Choroid plexus epithelial cell (primary cell): ENCODE results near the gene ORMDL3.

Source experiments
- DNase-seq: peaks from one replicate; pipeline ENCODE4 v3.0.0-alpha.2; 2010; ENCODE audit warnings: low read depth
- H3K4me3 ChIP-seq: 2 replicates; pipeline ENCODE4 v1.5.1; 2011; ENCODE audit warnings: low read depth, mild to moderate bottlenecking, control low read depth, low read length, moderate library complexity
- TF ChIP-seq, protein P1 (sequence below): conservative IDR thresholded peaks from 2 replicates; pipeline ENCODE4 v1.5.1; 2011; ENCODE audit warnings: low read depth, mild to moderate bottlenecking, control low read depth, inconsistent platforms, low read length, moderate library complexity

Gene ORMDL3, protein sequence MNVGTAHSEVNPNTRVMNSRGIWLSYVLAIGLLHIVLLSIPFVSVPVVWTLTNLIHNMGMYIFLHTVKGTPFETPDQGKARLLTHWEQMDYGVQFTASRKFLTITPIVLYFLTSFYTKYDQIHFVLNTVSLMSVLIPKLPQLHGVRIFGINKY

DNA sequence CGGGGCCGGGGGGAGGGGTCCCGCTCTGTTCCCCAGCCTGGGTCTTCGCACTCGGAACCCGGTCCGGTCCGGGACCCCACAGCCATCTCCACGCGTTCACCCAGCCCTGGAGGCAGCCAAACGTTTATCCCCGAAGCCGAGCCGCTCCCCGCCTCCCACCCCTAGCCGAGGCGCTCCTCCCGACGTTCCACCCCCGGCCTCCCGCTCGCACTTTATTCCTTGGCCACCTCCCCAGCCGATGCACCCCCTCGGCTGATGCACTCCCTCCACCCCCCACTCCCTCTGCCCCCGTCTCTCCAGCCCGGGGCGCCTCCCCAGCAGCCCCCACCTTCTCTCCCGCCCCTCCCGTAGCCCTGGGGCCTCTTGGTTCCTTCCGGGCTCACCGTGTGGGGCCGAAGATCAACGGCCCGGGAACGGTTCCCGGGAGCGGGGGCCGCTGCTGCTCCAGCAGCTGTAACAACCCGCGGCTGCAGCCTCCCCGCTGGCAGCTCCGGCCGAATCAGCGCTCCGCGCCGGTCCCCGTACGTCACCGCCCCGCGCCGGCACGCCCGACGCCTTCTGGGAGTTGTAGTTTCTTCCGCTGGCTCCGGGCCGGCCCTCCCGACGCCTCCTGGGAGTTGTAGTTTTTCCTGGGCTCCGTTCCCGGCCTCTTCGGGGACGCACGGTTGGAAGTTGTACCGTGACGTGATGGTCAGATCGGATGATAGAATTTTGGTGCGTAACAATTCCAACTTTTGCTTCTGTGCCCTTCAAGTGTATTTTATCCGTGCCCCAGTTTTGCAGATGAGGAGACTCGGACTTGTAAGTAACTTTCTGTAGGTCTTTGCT is at the start of gene ORMDL3, which contains the start of gene LRRC3C:
TSS of gene ORMDL3 (minus strand) at position 501 of the 828 bp plus-strand sequence. CDS start 3,398 bp downstream, outside the sequence.
TSS of gene LRRC3C (plus strand) at position 632 of the 828 bp plus-strand sequence. CDS start 13,792 bp downstream, outside the sequence.
- TF ChIP-seq, protein P1, sequence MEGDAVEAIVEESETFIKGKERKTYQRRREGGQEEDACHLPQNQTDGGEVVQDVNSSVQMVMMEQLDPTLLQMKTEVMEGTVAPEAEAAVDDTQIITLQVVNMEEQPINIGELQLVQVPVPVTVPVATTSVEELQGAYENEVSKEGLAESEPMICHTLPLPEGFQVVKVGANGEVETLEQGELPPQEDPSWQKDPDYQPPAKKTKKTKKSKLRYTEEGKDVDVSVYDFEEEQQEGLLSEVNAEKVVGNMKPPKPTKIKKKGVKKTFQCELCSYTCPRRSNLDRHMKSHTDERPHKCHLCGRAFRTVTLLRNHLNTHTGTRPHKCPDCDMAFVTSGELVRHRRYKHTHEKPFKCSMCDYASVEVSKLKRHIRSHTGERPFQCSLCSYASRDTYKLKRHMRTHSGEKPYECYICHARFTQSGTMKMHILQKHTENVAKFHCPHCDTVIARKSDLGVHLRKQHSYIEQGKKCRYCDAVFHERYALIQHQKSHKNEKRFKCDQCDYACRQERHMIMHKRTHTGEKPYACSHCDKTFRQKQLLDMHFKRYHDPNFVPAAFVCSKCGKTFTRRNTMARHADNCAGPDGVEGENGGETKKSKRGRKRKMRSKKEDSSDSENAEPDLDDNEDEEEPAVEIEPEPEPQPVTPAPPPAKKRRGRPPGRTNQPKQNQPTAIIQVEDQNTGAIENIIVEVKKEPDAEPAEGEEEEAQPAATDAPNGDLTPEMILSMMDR: no peak
- peak within 1 kb of the TSS; percentile 82 for H3K4me3 ChIP-seq
- peak; percentile 96 for DNase-seq

DNA sequence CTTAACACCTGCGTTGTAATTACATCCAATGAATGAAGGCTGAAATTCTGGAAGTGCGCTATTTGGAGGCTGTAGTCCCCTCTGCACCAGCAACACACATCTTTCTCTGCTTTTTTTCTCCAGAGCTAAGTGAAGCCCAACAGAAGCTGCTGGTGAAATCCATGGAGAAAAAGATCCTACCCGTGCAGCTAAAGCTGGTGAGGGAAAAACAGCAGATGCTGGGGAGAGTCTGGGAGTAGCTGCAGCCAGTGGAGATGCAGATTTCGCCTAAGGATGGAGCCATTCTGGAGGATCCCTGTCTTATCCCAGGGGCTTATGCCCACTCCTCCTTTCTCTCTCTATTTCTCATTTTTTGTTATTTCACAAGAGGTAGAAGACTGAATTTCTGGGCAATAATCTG is 48.4 kb upstream of the ORMDL3 start:
- H3K4me3 ChIP-seq: no peak overlapping the region
- TF ChIP-seq, protein P1: no peak
- no peak for DNase-seq

DNA sequence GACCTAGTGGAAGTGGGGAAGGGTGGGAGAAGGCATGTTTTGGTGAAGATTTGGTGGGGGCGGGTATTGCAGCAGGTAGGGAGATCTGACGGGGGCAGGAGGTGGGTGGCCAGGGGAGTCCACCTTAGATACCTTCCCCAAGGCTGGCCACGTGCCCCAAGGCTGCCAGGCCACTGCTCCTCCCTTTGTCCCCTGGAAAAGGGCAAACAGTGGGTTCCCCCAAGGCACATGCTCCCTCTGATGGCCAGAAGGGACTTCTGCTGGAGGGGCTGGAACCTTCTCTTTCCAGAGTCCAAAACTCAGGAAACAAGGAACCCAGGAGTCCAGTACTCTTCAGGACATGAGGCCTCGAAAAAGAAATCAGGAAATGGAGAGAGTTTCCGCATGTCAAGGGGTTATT is 47.0 kb upstream of the ORMDL3 start:
- DNase-seq: no peak
- TF ChIP-seq, protein P1: no peak
- no peak overlapping the region for H3K4me3 ChIP-seq

DNA sequence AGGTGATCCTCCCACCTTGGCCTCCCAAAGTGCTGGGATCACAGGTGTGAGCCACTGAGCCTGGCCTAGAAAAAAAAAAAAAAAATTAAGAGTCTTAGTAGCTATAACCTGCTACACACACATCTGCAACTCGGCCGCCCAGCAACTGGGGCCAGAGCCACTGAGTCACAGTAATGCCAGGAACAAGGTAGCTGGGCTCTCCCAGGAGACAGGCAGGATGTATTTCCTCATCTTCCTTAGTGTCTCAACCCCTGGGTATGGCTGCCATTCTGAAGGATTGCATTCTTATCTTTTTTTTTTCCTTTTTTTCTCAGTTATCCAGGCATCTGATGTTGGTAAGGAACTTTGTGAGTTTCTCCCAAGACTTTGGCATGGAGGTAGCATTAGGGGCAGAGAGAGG is 46.1 kb upstream of the ORMDL3 start:
- no peak overlapping the region for H3K4me3 ChIP-seq
- peak; percentile 33 for DNase-seq
- TF ChIP-seq, protein P1: no peak

DNA sequence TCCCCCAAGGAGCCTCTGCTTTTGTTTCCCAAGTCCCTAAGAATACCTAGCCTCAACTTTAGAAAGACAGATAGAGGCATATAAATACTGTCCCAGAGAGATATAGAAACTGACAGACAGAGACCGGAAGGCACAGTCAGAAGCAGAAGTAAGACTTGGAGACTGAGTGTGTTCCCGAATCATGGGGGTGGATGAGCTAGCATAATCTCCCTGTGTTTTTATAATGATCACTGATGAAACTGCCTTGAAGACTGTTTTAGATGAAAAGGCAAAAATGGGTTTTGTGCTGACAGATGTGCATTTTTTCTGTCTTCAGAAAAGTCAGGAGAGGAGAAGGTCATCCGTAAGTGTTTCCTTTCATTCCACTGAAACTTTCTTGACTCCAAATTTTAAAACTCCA is 44.9 kb upstream of the ORMDL3 start:
- TF ChIP-seq, protein P1: no peak
- peak; percentile 35 for DNase-seq
- no peak overlapping the region for H3K4me3 ChIP-seq

DNA sequence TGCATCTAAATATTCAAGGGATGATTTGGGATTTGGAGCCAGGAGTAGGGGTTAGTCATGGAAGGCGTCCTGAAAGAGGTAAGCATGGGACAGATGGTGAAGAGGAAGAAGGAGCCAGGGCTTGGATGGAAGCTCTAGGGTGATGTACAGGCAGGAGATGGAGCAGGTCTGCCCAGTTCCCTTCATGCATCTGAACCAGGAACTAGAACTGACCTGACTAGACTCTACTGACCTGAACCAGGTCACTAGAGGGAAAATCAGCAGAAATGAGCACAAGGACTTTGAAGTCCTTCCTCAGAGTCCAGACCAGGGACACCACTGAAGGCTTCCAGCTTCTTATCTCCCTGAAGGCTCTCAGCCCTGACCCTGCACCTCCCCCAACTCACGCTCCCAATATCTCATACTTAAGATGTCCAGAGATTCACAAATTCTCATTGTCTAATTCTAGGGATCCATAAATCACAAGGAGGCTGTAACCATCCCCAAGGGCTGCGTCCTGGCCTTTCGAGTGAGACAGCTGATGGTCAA is 43.7 kb upstream of the ORMDL3 start:
- no peak overlapping the region for H3K4me3 ChIP-seq
- TF ChIP-seq, protein P1: no peak

More for the DNA sequence above, 43.7 kb upstream of the ORMDL3 start:
- DNase-seq: no peak
